Cardiac fibroblast (primary cell): ENCODE measurements around the gene PDE9A.

Source experiments
- DNase-seq, 2 donors: peaks; one replicate each; pipeline versions ENCODE4 v3.0.0 to v3.0.0-alpha.2; 2010; ENCODE audit warnings: low read depth in 2 of 2
- H3K4me3 ChIP-seq, 2 donors: replicated peaks in 1 of 2; 1 replicate in 1 of 2; 2 replicates in 1 of 2; pipeline ENCODE4 v1.5.1; 2011; ENCODE audit warnings: low read depth in 2 of 2, low read length in 2 of 2, mild to moderate bottlenecking in 2 of 2, moderate library complexity in 1 of 2
- CTCF ChIP-seq: IDR thresholded peaks from one replicate; pipeline ENCODE4 v1.5.1; 2011; ENCODE audit warnings: low read depth, mild to moderate bottlenecking, low read length, inconsistent platforms

PDE9A gene

GRCh38 chr21:42673633-42674328, 20.4 kb downstream of the PDE9A start:
- no peak for TF ChIP-seq CTCF

GRCh38 chr21:42674351-42674940, 21.0 kb downstream of the PDE9A start:
- no peak for TF ChIP-seq CTCF
- peak; percentile 15 to 39 for DNase-seq
- no peak overlapping the region for H3K4me3 ChIP-seq

More at GRCh38 chr21:42673633-42674328, 20.4 kb downstream of the PDE9A start:
- no peak for DNase-seq
- H3K4me3 ChIP-seq = no peak overlapping the region

DNA sequence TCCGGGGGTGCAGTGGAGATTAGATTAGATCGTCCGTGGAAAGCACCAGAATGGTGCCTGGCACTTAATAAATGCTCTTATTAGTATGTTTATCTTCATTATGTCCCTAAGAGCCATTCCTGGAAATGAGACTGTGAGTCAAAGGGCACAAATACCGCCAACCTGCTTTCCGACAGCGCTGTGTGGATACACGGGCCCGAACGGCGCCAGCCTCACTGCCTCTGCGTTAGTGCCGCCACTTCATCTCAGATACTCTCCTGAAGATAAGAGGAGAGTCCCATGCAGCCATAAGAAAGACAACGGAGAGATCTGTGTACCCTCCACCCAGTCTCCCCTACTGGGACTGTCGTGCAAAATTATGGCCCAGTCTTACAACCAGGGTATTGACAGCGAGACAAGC, 22.0 kb downstream of the PDE9A start:
- no peak overlapping the region for H3K4me3 ChIP-seq
- no peak for TF ChIP-seq CTCF
- DNase-seq = no peak

DNA sequence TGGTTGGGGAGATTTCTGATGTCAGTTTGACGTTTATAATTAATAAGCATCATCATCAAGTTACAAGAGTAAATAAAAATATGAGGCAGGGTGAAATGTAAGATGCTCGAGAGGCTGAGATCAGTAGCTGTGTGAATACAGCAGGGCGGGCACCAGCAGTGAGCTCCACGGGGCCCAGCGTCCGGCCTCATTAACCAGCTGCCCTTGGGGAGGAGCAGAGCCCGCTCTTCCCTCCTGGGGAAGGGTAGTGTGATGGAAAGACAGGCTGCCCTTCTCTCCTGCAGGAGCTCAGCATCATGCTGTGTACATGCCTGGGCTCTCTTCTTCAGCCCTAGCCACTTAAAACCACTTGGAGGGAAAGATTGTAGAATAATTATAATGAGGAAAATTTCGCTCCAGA, 23.4 kb downstream of the PDE9A start:
- H3K4me3 ChIP-seq = no peak overlapping the region
- no peak for TF ChIP-seq CTCF
- DNase-seq = no peak

DNA sequence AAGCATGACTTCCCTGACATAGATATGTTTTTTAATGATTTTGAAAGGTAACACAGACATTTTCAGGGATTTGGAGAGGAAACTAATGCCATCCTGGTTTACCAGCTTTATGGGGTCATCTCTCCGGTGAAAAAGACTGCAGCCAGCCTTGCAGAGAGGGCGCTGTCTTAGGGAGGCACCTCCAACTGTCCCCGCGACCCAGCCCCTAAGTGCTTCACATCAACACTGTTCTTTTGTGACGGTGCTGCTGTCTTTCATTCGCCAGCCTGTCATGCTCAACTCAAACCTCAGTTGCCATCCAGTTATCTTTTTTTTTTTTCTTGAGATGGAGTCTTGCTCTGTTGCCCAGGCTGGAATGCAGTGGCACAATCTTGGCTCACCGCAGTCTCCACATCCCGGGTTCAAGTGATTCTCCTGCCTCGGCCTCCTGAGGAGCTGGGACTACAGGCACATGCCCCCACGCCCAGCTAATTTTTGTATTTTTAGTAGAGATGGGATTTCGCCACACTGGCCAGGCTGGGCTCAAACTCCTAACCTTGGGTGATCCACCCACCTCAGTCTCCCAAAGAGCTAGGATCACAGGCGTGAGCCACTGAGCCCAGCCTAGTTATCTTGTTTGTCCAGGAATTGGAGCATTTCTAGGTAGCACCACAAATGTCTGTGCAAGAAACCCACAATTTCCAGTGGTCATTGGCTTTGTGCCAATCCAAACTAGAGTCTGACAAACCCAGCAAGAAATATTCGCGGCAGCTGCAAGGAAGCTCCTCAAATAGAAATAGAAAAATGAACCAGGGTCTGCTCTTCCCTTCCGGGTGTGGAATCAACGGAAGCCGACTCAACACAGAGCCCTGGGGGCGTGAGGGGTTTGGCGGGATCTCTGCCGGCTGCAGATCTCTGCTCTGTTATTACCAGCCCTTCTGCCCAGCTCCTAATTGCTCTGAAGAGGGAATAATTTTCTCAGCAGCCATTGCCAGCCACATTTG, 24.2 kb downstream of the PDE9A start:
- H3K4me3 ChIP-seq = no peak overlapping the region
- DNase-seq = peak; percentile 70 to 80
- TF ChIP-seq CTCF = no peak

- H3K4me3 ChIP-seq = no peak overlapping the region
- no peak for TF ChIP-seq CTCF
- no peak for DNase-seq
These were observed 25.3 kb downstream of the PDE9A start for GRCh38 chr21:42678618-42679295.
